Esophagus muscularis mucosa (tissue), 3 donors: Measurements from ENCODE around the gene PFDN5.

Source experiments
- POLR2A ChIP-seq: fragments of 450-650 bp; IDR thresholded peaks from one replicate; pipeline ENCODE4 v1.6.1; 2017; ENCODE audit warnings: antibody characterized with exemption, moderate library complexity, mild to moderate bottlenecking, low read depth
- TF ChIP-seq, protein P1 (sequence below), 3 experiments: fragments of 200-600 bp in 2 of 3; fragments of 450-650 bp in 1 of 3; sonication (generic) in 2 of 3; IDR thresholded peaks; one replicate each; pipeline ENCODE4 v1.5.1; 2017 to 2019; ENCODE audit warnings: antibody characterized with exemption in 3 of 3, mild to moderate bottlenecking in 2 of 3, moderate library complexity in 1 of 3

GRCh38 chr12:53274445-53274844 lies 20.9 kb upstream of the PFDN5 start:
- TF ChIP-seq, protein P1, sequence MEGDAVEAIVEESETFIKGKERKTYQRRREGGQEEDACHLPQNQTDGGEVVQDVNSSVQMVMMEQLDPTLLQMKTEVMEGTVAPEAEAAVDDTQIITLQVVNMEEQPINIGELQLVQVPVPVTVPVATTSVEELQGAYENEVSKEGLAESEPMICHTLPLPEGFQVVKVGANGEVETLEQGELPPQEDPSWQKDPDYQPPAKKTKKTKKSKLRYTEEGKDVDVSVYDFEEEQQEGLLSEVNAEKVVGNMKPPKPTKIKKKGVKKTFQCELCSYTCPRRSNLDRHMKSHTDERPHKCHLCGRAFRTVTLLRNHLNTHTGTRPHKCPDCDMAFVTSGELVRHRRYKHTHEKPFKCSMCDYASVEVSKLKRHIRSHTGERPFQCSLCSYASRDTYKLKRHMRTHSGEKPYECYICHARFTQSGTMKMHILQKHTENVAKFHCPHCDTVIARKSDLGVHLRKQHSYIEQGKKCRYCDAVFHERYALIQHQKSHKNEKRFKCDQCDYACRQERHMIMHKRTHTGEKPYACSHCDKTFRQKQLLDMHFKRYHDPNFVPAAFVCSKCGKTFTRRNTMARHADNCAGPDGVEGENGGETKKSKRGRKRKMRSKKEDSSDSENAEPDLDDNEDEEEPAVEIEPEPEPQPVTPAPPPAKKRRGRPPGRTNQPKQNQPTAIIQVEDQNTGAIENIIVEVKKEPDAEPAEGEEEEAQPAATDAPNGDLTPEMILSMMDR (IDR thresholded peaks at IDR 0.05) = no peak
- TF ChIP-seq POLR2A = no peak
